ENCODE data around the gene UBQLN4.

DNA sequence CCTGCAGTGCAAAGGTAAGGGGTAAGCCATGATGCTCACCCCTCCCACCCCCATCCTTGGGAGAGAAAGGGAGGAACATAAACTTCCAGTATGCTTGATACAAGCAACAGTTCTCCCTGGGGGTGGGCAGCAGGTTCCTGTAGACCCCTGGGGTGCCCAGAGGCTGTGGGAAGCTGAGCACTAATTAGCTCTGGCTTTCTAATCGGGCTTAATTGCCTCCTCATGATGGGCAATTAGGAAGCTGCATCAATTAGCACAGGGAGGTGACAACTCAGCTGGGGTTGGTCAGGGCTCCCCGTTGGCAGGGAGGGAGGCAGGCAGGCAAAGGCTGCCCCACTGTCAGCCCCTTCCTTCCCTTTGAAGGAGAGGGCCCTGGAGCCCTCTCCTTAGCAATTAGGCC lies 45.2 kb upstream of the UBQLN4 start:
- TF ChIP-seq POLR2A (IDR thresholded peaks at IDR 0.05) = no peak
- TF ChIP-seq, protein P1, sequence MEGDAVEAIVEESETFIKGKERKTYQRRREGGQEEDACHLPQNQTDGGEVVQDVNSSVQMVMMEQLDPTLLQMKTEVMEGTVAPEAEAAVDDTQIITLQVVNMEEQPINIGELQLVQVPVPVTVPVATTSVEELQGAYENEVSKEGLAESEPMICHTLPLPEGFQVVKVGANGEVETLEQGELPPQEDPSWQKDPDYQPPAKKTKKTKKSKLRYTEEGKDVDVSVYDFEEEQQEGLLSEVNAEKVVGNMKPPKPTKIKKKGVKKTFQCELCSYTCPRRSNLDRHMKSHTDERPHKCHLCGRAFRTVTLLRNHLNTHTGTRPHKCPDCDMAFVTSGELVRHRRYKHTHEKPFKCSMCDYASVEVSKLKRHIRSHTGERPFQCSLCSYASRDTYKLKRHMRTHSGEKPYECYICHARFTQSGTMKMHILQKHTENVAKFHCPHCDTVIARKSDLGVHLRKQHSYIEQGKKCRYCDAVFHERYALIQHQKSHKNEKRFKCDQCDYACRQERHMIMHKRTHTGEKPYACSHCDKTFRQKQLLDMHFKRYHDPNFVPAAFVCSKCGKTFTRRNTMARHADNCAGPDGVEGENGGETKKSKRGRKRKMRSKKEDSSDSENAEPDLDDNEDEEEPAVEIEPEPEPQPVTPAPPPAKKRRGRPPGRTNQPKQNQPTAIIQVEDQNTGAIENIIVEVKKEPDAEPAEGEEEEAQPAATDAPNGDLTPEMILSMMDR (IDR thresholded peaks at IDR 0.05) = no peak

All from tibial nerve (tissue), 3 donors.